A549 treated with RU486 at 1 μM for 4 hours (cell line): Measurements from ENCODE around the gene ATG10. TPM values are rescaled to one million over a fixed set of nuclear protein-coding genes. Genes with fewer than 3 reads are reported as not detected.

ENCODE experiments used
- total RNA-seq: library from RNA; stranded (reverse); fragments of 200-300 nt; extraction: Qiagen RNA extraction; gene quantifications from 5 replicates; pipeline ENCODE4 v1.2.3, GENCODE V29; 2022; ENCODE audit warnings: low read depth

ATG10 gene
- total RNA-seq: 7.2 to 9.4 TPM (median 7.6 TPM) in 5 replicates

GRCh38 chr5:81971712-81972491 is at the start of gene ATG10:
ATG10 (plus strand) TSS chr5:81972023; CDS start chr5:81987571, 15,548 bp downstream.

GRCh38 chr5:82277987-82278710 is 306.3 kb downstream of the ATG10 start, which contains the start of gene RPS23:
RPS23 (minus strand) TSS chr5:82278354; CDS start chr5:82278323, 31 bp downstream.

Other genes starting within 250 kb of the ATG10 start
- 6.3 to 8.9 TPM (median 7.1 TPM) in 5 replicates for gene SSBP2, start 220.9 kb upstream of the ATG10 start, total RNA-seq